GM21381 (cell line): ENCODE measurements around the gene TARS2.

ENCODE experiments used
- ATAC-seq: cut with Tn5 transposase; IDR thresholded peaks from one replicate; pipeline ENCODE4 v1.9.1; 2021; ENCODE audit warnings: mild to moderate bottlenecking, moderate library complexity; ENCODE audit not compliant: unreplicated experiment

TARS2 gene

DNA sequence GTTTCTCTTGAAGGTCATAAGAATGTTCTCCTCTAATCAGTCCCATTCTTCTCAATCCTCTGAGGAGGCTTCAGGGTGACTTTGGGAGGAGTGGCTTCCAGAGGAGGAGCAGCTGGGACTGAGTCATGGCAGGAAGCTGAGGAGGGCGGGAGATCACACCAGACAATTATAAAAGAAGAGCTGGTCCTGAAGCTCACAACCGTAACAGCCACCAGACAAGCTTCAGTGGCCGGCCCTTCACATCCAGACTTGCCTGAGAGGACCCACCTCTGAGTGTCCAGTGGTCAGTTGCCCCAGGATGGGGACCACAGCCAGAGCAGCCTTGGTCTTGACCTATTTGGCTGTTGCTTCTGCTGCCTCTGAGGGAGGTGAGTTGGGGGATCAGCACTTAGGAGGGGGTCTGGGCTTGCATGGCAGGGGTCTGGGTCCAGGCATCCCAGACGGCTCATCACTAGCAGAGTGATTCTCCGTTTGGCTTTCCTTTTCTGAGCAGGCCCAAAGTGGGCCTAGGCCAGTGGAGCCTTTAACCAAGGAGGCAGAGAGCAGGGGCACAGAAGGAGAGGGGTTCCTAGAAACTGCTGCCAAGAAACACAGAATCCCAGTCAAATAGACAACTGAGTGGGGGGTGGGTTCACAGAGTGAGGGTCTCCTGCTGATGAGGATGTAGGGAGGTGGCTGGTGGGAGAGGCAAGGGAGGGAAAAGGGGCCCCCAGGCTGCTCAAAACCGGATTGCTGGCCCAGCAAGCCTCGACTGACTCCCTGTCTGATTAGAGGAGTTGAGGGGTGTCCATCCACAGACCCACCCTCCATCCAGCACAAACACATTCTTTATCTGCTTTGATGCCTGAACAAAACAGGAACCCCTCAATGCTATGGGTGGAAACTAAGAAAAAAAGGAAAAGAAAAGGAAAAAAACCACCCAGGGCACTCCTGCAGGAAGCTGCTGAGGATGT is 21.0 kb downstream of the TARS2 start, which contains the start of gene ECM1:
ECM1 (plus strand) TSS at position 198 of the 953 bp plus-strand sequence; CDS start at position 299, 101 bp downstream.
- no peak for ATAC-seq

DNA sequence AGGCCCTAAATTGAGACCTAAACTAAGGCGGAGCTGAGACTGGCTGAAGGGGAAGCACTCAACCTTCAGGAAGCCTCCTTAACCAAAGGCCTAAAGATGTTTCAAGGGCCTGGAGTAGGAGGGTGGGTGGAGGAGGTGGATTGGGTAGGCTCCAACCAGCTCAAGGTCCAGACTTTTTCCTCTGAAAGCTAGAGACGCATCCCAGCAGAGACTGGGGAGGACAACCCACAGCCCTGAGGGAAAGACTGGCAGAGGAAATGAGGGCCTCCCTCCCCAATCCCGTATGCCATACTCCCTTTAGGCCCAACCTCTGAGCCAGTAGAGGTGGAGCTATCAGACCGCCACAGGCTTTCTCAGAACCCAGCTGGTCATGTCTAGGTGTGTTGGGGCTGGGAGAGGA is 21.8 kb downstream of the TARS2 start:
- ATAC-seq, result no peak

DNA sequence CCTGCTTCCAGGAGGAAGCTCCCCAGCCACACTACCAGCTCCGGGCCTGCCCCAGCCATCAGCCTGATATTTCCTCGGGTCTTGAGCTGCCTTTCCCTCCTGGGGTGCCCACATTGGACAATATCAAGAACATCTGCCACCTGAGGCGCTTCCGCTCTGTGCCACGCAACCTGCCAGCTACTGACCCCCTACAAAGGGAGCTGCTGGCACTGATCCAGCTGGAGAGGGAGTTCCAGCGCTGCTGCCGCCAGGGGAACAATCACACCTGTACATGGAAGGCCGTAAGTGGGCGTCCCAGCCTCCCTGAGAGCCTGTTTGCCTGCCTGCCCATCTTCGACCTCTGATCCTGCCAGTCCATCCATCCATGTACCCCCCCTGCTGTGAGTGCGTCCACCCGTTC is 24.3 kb downstream of the TARS2 start:
- ATAC-seq, result no peak

DNA sequence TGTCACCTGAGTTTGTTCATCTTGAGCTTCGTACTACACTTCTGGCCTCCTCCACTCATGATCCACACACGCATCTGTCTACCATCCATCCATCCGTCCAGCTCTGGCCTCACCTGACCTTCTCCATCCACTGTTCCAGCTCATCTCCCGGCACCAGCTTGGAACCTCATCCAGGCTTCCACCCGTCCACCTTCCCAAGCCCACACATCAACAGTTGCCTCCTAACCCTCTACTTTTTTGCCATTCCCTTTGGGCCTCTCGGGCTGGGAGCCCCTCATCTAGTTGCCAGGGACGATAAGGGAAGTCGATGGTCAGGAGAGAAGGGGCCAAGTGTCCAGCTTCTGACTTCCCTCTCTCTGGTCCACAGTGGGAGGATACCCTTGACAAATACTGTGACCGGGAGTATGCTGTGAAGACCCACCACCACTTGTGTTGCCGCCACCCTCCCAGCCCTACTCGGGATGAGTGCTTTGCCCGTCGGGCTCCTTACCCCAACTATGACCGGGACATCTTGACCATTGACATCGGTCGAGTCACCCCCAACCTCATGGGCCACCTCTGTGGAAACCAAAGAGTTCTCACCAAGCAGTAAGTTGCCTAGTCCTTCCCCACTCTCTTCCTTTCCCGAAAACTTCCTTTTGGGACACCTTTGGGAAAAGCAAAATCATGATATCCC is 24.9 kb downstream of the TARS2 start:
- no peak for ATAC-seq

DNA sequence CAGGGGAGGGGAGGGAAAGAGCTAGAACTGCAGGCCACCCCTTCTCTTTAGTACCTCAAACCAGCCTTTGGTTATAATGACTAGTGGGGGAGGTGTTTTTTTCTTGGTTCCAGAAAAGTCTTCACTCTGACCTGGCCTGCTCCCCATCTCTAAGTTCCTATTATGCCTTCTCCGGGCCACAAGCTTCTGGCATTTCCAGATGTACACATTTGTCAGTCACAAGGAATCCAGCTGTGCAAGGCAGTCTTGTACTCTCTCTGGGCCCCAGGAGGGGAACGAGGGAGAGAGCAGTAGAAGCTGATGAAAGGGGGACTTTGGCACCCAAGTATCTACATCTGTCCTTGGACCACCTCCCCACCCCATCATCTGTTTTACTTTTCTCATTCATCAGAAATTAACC is 25.6 kb downstream of the TARS2 start:
- no peak for ATAC-seq

DNA sequence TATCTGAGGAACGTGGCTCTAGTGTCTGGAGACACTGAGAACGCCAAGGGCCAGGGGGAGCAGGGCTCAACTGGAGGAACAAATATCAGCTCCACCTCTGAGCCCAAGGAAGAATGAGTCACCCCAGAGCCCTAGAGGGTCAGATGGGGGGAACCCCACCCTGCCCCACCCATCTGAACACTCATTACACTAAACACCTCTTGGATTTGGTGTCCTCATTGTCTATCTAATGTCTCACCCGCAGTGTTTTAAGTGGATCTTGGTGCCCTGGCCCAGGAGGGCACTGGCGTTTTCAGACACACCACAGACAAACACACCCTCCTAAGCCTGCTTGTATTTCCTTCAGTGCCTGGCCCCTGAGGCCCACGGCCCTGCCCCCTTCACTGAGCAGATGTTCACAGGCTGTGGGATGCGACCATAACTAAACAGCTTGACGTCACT is 26.2 kb downstream of the TARS2 start:
- no peak for ATAC-seq

DNA sequence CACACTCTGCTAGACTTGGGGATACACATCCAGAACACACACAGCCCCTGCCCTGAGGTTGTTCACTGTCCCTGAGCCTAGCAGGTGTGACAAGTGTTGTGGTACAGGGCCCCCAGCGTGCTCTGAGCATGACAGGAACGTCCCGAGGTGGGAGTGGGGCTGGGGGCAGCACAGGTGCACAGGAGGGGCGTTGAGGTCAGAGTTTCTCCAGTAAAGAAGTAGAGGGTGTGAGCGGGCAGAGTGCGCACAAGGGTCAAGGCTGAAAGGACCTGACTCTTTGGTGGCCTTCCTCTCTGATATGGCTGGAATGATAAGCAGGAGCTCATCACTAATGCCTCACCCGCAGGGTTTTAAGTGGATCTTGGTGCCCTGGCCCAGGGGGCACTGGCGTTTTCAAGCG is 27.0 kb downstream of the TARS2 start:
- ATAC-seq, result no peak

DNA sequence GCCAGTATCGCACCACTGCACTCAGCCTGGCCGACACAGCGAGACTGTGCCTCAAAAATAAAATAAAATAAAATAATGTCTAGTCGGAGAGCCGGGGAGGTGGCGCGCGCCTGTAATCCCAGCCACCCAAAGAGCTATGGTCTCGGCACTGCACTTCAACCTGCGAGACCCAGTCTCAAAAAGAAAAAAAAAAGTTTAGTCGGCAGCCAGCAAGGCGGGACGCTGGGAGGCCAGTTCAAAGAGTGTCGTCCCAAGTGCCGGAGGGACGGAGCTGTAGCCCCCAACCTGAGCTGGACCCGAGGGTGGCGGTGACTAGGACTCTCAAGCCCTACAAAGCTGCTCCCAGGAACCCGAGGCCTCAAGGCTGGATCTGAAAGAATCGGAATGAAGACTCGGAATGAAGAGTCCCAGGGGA is 27.7 kb downstream of the TARS2 start:
- ATAC-seq, result no peak

DNA sequence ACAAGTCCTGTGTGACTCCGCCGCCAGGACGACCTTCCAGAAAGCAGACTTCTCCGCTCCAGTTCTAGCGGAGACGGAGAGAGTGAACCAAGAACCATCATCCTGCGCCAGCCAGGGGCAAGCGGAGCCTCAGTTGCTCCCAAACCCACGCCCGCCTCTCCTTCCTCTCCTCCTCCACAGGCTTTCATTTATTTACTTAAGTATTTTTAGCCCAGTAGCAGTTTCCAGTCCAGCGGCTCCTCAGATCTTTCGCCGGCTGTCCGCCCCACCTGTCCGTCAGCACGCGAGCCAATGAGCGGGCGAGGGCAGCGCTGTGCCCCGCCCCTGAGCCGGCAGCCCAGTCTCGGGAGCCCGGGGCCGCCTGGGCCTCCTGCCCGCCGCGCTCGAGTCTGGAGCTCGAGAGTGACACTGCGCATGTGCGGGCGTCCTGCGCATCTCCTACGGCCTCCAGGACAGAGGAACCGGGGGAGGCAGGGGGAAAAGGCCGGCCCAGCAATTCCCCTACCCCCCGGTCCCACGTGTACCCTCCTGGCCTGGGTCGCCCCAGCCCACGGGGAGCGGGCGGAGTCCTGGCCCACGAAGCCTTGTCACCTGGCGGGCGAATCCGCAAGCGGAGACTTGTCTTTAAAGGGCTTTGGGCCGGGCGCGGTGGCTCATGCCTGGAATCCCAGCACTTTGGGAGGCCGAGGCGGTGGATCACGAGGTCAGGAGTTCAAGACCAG is 28.3 kb downstream of the TARS2 start, which contains the start of gene FALEC:
FALEC (plus strand) TSS at position 425 of the 722 bp plus-strand sequence.
- ATAC-seq, result peak; percentile 97

DNA sequence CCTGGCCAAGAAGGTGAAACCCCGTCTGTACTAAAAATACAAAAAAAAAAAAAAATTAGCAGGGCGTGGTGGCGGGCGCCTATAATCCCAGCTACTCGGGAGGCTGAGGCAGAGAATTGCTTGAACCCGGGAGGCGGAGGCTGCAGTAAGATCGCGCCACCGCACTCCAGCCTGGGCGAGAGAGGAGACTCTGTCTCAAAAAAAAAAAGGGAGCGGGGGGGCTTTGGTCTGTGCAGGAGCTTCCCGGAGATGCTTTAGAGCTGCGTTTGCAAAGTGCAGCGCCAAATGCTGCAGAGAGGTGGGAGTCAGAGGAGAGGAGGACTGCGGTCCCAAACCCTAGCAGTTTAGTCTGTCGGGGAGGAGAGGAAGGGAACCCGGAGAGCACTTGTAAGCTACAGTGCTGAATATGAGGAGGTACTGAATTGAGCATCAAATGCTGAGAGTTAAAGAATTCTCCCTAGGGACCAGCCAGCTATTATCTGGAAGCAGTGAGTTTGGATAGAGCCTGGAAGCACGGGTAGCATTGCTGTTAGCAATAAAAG is 28.9 kb downstream of the TARS2 start:
- no peak for ATAC-seq

DNA sequence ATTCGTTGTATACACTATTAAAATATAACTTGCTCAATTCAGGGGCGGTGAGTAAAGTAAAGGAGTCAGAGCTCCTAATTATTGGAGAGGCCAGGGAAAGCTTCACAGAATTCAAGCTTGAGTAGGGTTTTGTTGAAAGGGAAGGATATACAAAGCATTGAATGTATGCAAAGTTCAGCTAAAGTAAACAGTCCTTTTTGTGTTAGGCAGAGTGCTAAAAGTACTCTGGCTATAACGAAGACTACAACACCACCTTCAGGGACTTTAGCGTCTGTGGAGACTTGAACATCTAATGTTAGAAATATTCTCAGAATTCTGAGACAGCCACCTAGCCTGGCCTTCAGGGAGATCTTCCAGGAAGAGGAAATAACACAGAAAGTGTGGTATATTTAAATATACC is 29.4 kb downstream of the TARS2 start:
- no peak for ATAC-seq

DNA sequence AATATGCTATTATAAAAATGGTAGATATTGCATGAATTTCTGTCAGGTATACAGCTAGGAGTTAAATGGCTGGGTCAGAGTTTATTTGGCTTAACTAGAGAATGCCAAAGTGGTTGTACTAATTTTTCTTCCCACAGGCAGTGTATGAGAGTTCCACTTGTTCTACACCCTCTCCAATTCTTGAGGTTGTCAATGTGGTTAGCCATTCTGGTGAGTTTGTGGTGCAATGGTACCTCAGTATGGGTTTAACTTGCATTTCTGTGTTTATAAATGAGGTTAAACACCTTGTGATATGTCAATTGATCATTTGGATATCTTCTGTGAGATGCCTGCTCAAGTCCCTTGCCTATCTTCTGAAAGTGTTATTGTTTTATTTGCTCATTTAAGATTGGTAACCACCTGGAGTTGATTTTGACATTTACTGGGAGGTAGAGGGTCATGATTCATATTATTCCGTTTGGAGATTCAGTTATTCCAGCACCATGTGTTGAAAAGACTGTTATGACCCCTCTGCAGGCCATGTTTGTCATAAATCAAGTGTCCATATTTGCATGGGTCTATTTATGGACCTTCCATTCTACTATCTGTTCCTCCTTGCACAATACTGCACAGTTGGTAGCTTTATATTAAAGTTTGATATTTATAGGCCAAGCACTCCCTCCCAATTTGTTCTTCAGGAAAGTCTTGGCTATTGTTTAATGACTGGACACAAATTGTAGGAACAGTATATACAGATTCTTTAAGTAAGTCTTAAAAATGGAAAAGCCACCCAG is 34.2 kb downstream of the TARS2 start:
- no peak for ATAC-seq

DNA sequence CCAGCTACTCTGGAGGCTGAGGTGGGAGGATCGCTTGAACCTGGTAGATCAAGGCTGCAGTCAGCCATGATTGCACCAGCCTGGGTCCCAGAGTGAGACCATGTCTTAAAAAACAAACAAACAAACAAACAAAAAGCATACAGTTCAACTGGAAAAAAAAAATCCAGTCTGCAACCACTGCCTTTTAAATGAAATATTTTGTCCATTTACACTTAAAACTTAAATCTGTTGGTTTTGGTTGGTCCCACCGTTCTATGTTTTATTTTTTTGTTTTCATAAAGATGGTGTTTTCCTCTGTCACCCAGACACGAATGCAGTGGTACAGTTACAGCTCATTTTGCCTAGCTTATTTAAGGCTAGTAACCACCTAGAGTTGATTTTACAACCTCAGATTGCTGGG is 38.1 kb downstream of the TARS2 start:
- no peak for ATAC-seq

DNA sequence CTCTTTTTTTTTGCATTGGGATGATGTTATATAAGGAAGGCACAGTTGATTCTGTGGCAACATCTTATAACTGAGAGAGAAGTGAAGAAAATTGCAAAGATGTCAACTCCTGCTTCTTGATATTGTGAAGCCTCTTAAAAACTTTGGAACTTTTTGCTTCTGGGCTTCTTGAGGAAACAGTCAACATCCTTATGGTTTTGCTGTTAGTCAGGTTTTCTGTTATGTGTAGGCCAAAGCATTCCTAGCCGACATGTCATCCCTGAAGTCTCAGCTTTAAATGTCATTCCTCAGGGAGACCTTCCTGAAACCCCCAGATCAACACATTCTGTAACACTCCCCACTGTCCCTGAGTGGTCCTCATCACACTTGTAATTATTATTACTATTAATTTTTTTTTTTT is 41.0 kb downstream of the TARS2 start:
- ATAC-seq, result no peak

DNA sequence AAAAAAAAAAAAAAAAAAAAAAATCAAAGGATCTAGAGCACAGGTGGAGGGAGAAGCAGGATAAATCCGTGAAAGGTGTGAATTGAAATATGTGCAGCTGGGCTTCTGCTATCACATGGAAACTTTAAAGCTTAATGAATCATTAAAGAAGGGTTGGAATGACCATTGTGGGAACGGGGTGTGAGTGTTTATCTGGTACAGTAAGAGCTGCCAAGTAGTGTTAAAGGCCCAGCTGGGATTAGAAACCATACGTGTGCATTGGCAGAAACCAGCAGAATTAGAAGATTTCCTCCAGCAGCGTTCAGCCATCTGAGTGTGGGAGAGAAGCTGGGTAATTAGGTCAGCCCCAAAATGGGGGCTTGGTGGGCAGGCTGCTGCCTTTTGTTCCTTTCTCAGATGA is 41.8 kb downstream of the TARS2 start:
- ATAC-seq, result no peak

DNA sequence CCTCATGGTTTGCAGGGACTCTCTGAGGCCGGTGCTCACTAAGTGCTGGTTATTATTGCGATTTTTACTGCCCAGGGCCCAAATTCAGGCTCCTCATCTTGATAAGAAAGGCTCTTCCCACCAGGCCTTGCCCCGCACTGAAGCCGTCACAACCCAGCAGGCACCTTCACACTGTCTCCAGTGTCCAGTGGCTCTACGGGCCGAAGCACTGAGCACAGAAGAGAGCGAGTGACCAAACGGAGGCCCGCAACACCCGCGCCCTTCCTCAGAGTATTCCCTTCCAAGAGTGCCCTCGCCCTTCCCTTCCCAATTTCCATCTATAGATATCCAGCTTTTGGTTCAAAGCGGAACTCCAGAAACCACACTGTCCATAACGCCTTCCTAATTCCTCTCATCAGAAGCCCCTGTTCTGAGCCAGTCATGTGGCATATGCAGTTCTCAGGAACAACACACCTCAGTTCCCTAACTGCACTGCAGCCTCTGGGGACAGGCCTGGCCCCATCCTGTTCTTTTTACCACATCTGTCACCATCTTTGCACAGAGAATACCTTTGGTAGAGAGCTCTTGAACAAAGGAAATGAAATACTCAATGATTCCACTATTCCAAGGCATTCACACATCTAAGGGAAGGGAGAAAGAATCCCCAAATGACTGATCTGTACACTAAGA is 43.4 kb downstream of the TARS2 start:
- ATAC-seq, result no peak

DNA sequence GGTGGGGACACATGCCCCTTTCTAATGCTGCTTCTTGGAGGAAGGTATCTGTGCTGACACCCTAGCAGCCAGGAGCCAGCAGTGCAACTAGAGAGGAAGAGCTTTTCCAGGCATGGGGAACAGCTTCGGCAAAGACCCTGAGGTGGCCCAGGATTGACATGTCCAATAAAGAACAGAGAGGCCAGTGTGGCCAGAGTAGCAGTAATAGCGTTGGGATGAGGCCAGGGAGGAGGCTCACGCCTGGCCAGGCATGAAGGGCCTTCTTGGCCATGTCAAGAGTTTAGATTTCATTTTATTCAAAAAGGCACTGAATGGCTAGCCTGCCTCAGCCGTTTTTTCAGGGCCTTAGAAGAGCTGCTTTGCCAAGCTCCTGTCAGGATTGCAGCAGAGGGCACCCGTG is 45.6 kb downstream of the TARS2 start:
- no peak for ATAC-seq

DNA sequence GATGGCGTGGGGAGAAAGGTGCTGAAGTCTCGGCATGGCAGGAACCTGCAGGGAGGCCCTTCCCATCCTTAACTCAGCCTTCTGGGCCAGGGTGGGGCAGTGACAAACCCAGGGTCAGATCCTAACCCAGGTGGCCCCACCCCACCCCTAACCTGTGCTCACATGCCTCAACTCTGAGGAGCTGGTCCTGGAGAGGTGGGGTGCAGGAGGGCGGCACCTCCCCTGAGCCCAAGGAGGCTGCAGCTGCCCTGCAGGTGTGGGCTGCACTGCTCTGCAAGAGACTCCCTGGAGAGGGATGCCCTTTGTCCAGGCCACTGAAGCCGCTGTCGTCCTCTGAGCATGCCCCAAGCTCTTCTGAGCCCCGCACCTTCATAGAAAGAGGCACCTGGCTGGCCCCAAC is 46.8 kb downstream of the TARS2 start:
- ATAC-seq, result no peak

DNA sequence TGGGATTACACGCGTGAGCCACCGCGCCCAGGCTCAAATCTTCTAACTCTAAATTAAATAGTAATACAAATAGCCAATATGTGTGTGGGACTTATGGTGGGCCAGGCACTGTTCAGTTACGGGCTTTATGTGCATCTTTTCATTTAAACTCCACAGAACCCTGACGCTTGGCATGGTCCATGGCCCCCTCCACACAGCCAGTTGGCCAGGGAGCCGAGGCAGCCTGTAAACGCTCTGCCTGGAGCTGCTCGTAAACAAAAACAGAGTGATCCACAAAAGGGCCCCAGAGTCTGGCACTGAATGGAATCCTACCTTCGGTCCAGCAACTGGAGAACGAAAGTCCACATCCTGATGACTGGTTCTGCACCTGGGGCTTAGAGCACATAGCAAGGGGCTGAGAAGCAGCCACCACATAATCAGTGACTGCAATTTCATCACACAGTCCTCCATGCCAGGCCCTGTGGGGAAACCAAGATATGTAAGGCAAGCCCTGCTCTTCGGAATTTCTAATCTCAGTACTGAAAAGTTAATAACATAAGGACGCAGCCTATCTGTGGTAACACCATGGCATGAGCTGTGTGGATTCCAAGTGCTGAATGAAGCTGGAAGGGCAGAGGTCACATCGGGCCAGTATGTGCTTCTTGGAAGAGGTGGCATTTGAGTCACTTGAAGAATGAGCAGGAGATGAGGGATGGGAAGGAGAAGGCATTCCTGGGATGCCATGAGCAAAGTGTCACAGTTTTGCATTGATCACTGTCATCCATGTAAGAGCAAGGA is 48.5 kb downstream of the TARS2 start:
- no peak for ATAC-seq
